ENCODE results near the gene NEURL2.

NEURL2 gene

GRCh38 chr20:45911486-45912343, 20.7 kb upstream of the NEURL2 start, which contains the start of gene PLTP:
Gene PLTP (minus strand): TSS chr20:45912155. CDS start chr20:45911452, 703 bp downstream.
- no peak within 1 kb of the TSS for H3K4me3 ChIP-seq (ENCODE audit: low read depth in 1 of 2, low read length in 2 of 2)
- H3K4me2 ChIP-seq (ENCODE audit: insufficient read depth, low read length) = no peak within 1 kb of the TSS
- no peak within 1 kb of the TSS for H3K9ac ChIP-seq (ENCODE audit: low read depth, low read length)
- TF ChIP-seq CTCF (IDR thresholded peaks at IDR 0.05; ENCODE audit: borderline replicate concordance, extremely low read depth, low read length, poor library complexity, severe bottlenecking) = no peak
- H3K36me3 ChIP-seq (ENCODE audit: insufficient read depth, low read length) = no peaks in the 10 kb centered on the region
- no peaks in the 10 kb centered on the region for H3K9me3 ChIP-seq (ENCODE audit: insufficient read depth, low read length, severe bottlenecking)
- H3K27ac ChIP-seq (ENCODE audit: low read length) = no peak within 1 kb of the TSS
- ATAC-seq (ENCODE audit: insufficient read depth, low read depth) = peak; percentile 63; the same call in 2 of the 3 replicates
- peak; percentile 37 for DNase-seq
- H3K27me3 ChIP-seq (ENCODE audit: insufficient read depth, low read length, poor library complexity) = peaks cover 4% of the 10 kb centered on the region
- no peaks in the 10 kb centered on the region for H3K79me2 ChIP-seq (ENCODE audit: insufficient read depth, low read length)
- no peaks in the 10 kb centered on the region for H4K20me1 ChIP-seq (ENCODE audit: insufficient read depth, low read length)
- no peaks in the 10 kb centered on the region for H3K4me1 ChIP-seq (ENCODE audit: insufficient read depth, low read length)
- H2AFZ ChIP-seq (ENCODE audit: low read depth, low read length) = no peak within 1 kb of the TSS

DNA sequence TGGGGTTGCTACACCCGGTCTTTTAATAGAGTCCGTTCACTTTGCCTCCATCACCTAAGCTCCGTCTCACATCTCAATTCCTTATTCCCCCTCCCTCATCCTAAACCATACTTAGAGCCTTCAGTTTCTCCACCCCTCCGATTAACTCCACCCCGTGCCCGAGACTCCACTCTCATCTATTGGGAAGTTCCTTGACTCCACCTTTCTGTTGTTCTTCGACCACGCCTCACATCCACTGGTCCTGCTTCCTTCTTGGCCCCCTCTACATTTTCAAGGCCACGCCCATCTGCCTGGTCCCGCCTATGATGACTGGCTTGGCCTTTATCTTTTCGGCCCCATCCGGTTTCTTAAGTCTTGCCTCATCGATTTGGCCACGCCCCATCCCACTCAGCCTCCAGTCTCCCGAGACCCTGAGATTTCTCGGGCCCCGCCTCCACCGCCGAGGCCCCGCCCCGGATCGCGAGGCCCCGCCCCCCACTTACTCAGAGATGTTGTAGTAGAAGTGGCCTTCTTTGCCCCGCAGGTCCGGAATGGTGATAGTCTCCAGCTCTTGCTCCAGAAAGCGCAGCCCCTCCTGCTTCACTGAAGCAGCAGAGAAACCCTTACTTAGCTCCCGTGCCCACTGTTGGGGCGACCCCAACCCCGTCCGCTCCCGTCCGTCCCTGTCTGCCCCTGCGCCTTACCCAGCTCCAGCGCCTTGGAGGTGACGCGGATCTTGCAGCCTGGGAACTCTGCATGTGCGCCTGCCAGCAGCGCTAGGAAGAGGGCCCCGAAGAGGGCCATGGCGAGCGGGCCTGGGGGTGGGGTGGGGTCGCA, 19.9 kb upstream of the NEURL2 start:
- ATAC-seq (ENCODE audit: insufficient read depth, low read depth) (peak; percentile 65), DNase-seq (peak; percentile 65)
- H2AFZ ChIP-seq (ENCODE audit: low read depth, low read length) = no peak overlapping the region
- H3K4me1 ChIP-seq (ENCODE audit: insufficient read depth, low read length) = no peaks in the 10 kb centered on the region
- no peak for TF ChIP-seq EZH2 (IDR thresholded peaks at IDR 0.05; ENCODE audit: borderline replicate concordance, low read depth, low read length, severe bottlenecking)
- no peak for TF ChIP-seq CTCF (IDR thresholded peaks at IDR 0.05; ENCODE audit: borderline replicate concordance, extremely low read depth, low read length, poor library complexity, severe bottlenecking)
- H3K36me3 ChIP-seq (ENCODE audit: insufficient read depth, low read length) = no peaks in the 10 kb centered on the region
- no peaks in the 10 kb centered on the region for H4K20me1 ChIP-seq (ENCODE audit: insufficient read depth, low read length)
- H3K79me2 ChIP-seq (ENCODE audit: insufficient read depth, low read length) = no peaks in the 10 kb centered on the region
- H3K9ac ChIP-seq (ENCODE audit: low read depth, low read length) = no peak overlapping the region
- H3K4me2 ChIP-seq (ENCODE audit: insufficient read depth, low read length) = no peak overlapping the region
- H3K9me3 ChIP-seq (ENCODE audit: insufficient read depth, low read length, severe bottlenecking) = no peaks in the 10 kb centered on the region
- peaks cover 4% of the 10 kb centered on the region for H3K27me3 ChIP-seq (ENCODE audit: insufficient read depth, low read length, poor library complexity)
- H3K27ac ChIP-seq (ENCODE audit: low read length) = no peak overlapping the region
- H3K4me3 ChIP-seq (ENCODE audit: low read depth in 1 of 2, low read length in 2 of 2) = no peak overlapping the region

GRCh38 chr20:45909817-45910669, 19.0 kb upstream of the NEURL2 start:
- no peak overlapping the region for H3K4me2 ChIP-seq (ENCODE audit: insufficient read depth, low read length)
- no peaks in the 10 kb centered on the region for H4K20me1 ChIP-seq (ENCODE audit: insufficient read depth, low read length)
- H3K4me1 ChIP-seq (ENCODE audit: insufficient read depth, low read length) = no peaks in the 10 kb centered on the region
- peaks cover 4% of the 10 kb centered on the region for H3K27me3 ChIP-seq (ENCODE audit: insufficient read depth, low read length, poor library complexity)
- H3K27ac ChIP-seq (ENCODE audit: low read length) = no peak overlapping the region
- no peak for ATAC-seq (ENCODE audit: insufficient read depth, low read depth)
- H3K9ac ChIP-seq (ENCODE audit: low read depth, low read length) = no peak overlapping the region
- TF ChIP-seq EZH2 (IDR thresholded peaks at IDR 0.05; ENCODE audit: borderline replicate concordance, low read depth, low read length, severe bottlenecking) (no peak), CTCF (IDR thresholded peaks at IDR 0.05; ENCODE audit: borderline replicate concordance, extremely low read depth, low read length, poor library complexity, severe bottlenecking) (no peak)
- H3K4me3 ChIP-seq (ENCODE audit: low read depth in 1 of 2, low read length in 2 of 2) = no peak overlapping the region
- no peaks in the 10 kb centered on the region for H3K36me3 ChIP-seq (ENCODE audit: insufficient read depth, low read length)
- DNase-seq = no peak
- H2AFZ ChIP-seq (ENCODE audit: low read depth, low read length) = no peak overlapping the region
- H3K79me2 ChIP-seq (ENCODE audit: insufficient read depth, low read length) = no peaks in the 10 kb centered on the region
- H3K9me3 ChIP-seq (ENCODE audit: insufficient read depth, low read length, severe bottlenecking) = no peaks in the 10 kb centered on the region

Measured in DND-41 (cell line).